ENCODE data around the gene SCYGR4.

DNA sequence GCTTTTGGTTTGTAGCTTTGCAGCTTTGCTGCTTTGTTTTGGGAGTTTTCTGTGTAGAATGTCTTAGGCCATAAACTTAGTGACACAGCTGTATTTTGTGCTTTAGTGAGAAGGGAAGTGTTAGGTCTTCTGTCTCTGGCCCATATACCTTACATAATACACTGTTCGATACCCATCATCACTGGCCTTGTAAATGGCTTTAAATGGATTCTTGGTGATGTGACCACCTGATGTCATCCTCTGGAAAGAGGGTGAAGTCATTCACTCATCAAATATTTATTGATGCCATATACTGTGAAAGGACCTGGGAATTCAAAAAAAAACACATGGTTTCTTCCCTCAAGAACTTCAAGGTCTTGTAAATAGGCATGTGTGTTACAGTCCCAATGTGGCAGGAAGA is 37.5 kb upstream of the SCYGR4 start:
- TF ChIP-seq JUNB (IDR thresholded peaks at IDR 0.05): no peak
- TF ChIP-seq, protein P1, sequence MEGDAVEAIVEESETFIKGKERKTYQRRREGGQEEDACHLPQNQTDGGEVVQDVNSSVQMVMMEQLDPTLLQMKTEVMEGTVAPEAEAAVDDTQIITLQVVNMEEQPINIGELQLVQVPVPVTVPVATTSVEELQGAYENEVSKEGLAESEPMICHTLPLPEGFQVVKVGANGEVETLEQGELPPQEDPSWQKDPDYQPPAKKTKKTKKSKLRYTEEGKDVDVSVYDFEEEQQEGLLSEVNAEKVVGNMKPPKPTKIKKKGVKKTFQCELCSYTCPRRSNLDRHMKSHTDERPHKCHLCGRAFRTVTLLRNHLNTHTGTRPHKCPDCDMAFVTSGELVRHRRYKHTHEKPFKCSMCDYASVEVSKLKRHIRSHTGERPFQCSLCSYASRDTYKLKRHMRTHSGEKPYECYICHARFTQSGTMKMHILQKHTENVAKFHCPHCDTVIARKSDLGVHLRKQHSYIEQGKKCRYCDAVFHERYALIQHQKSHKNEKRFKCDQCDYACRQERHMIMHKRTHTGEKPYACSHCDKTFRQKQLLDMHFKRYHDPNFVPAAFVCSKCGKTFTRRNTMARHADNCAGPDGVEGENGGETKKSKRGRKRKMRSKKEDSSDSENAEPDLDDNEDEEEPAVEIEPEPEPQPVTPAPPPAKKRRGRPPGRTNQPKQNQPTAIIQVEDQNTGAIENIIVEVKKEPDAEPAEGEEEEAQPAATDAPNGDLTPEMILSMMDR (IDR thresholded peaks at IDR 0.05 in 2 of 3, conservative IDR thresholded peaks at IDR 0.05 in 1 of 3; ENCODE audit: control insufficient read depth in 2 of 3, extremely low read depth in 1 of 3, insufficient read depth in 1 of 3, low read depth in 3 of 3, low read length in 3 of 3): no peak
- TF ChIP-seq PAX5 (IDR thresholded peaks at IDR 0.05; ENCODE audit: borderline replicate concordance, low read depth, low read length): no peak
- no peak for TF ChIP-seq SMC3 (IDR thresholded peaks at IDR 0.05; ENCODE audit: borderline replicate concordance, low read length)
- TF ChIP-seq POLR2A (IDR thresholded peaks at IDR 0.05; ENCODE audit: low read depth, low read length): no peak
- TF ChIP-seq SMARCA5 (IDR thresholded peaks at IDR 0.05): no peak
- no peak for TF ChIP-seq NR2C2 (IDR thresholded peaks at IDR 0.05; ENCODE audit: borderline replicate concordance, control insufficient read depth, insufficient read length, low read depth)
- TF ChIP-seq RFX5 (IDR thresholded peaks at IDR 0.05; ENCODE audit: low read depth, low read length): no peak
- TF ChIP-seq NFYB (IDR thresholded peaks at IDR 0.05; ENCODE audit: insufficient read depth, low read depth, low read length): no peak
- TF ChIP-seq GABPA (IDR thresholded peaks at IDR 0.05; ENCODE audit: low read depth): no peak
- no peak for TF ChIP-seq RAD21 (IDR thresholded peaks at IDR 0.05; ENCODE audit: insufficient read depth, low read depth, low read length)
- no peak for TF ChIP-seq FOXK2 (IDR thresholded peaks at IDR 0.05)

Measured in GM12878 (cell line).